GM12892 (cell line): ENCODE results near the gene FCHO1.

ENCODE experiments used
- POLR2A ChIP-seq: IDR thresholded peaks from 2 replicates; pipeline ENCODE4 v1.6.1; 2011; ENCODE audit warnings: low read depth, low read length, control low read depth
- POLR2AphosphoS5 ChIP-seq: IDR thresholded peaks from 2 replicates; pipeline ENCODE4 v1.6.1; 2011; ENCODE audit warnings: low read depth, low read length, control low read depth
- TAF1 ChIP-seq: IDR thresholded peaks from 2 replicates; pipeline ENCODE4 v1.6.1; 2011; ENCODE audit warnings: low read depth, mild to moderate bottlenecking, control low read depth, low read length, borderline replicate concordance

GRCh38 chr19:17837972-17838371 lies 86.7 kb downstream of the FCHO1 start:
- no peak for TF ChIP-seq POLR2A
- TF ChIP-seq POLR2AphosphoS5, result no peak
- no peak for TF ChIP-seq TAF1
